Measurements from ENCODE around the gene PYGO2. TPM values are rescaled to one million over a fixed set of nuclear protein-coding genes. Genes with fewer than 3 reads are reported as not detected.

The PYGO2 gene
- total RNA-seq, 2 experiments from 2014 or later = 21.2 to 21.8 TPM

- no peaks in the 10 kb centered on the region for H3K27me3 Mint-ChIP-seq
- ATAC-seq = no peak
- CTCF ChIA-PET = interaction anchor here (1.4 to 2.4 kb wide), 7 partner anchors 8 to 55 kb away, joined by 3 to 30 read pairs (median 7); partner anchors contain the start of genes FLAD1 and SHC1
Measured at GRCh38 chr1:154962795-154963330, 1.3 kb upstream of the PYGO2 start.

DNA sequence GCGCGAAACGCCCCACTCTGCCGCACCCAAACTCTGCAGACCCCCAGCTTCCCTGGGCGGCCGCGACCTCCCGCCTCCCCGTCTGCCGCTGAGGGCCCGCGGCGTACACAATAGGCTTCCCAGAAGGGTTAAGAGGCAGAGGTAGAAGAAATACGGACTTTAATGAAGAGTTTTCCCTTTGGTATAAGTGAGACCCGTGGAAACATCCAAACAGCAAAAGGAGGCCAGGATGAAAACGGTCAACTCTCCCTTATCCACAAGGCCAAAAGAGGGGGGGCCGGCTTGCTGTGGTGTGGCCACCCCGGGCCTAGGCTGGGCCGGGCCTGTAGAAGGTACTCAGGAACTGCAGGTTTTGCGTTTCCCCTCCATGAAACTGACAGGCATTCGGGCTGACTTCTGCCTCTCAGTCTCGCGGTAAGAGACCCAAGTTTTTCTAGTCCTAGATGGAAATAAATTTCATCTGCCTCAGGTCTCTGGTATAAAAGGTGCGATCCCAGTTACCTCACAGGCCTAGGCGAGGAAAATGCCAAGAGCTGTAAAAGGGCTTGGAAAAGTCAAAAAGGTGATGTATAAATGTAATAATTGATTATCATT is 671 bp upstream of the PYGO2 start:
- H3K27me3 Mint-ChIP-seq = no peaks in the 10 kb centered on the region
- TF ChIP-seq CTCF (IDR thresholded peaks at IDR 0.05) = no peak
- peak overlapping the region; percentile 94 for H3K27ac Mint-ChIP-seq
- H3K36me3 Mint-ChIP-seq (ENCODE audit: low read depth) = peaks cover 37% of the 10 kb centered on the region
- CTCF ChIA-PET = interaction anchor here (1.1 to 2.4 kb wide), 17 partner anchors 9 to 123 kb away, joined by 3 to 30 read pairs (median 7); partner anchors contain the start of genes ADAM15, CKS1B, FLAD1 and PMVK
- intact Hi-C loops (cut with micrococcal nuclease) = loop anchor here (5.0 kb wide), 1 partner anchor 35 kb away; no protein-coding TSS in a partner anchor
- ATAC-seq (peak; percentile 11), DNase-seq (peak; percentile 40)
- POLR2A ChIA-PET = interaction anchor here (0.6 to 3.7 kb wide), 7 partner anchors 10 to 55 kb away, joined by 3 to 55 read pairs (median 7); partner anchors contain the start of genes CKS1B, PMVK and SHC1
- H3K9me3 Mint-ChIP-seq = no peaks in the 10 kb centered on the region
- peak overlapping the region; percentile 90 for H3K4me3 Mint-ChIP-seq
- H3K4me1 Mint-ChIP-seq (ENCODE audit: low read depth) = peaks cover 28% of the 10 kb centered on the region

More at GRCh38 chr1:154962795-154963330, 1.3 kb upstream of the PYGO2 start:
- H3K4me1 Mint-ChIP-seq (ENCODE audit: low read depth) = peaks cover 26% of the 10 kb centered on the region
- intact Hi-C loops (cut with micrococcal nuclease) = loop anchor here (5.0 kb wide), 1 partner anchor 34 kb away; no protein-coding TSS in a partner anchor
- peaks cover 39% of the 10 kb centered on the region for H3K36me3 Mint-ChIP-seq (ENCODE audit: low read depth)
- peak overlapping the region; percentile 94 for H3K27ac Mint-ChIP-seq
- H3K4me3 Mint-ChIP-seq = peak overlapping the region; percentile 90
- no peak for DNase-seq
- POLR2A ChIA-PET = interaction anchor here (0.6 to 3.7 kb wide), 3 partner anchors 10 to 22 kb away, joined by 3 to 55 read pairs (median 13); partner anchors contain the start of genes CKS1B and SHC1
- H3K9me3 Mint-ChIP-seq = no peaks in the 10 kb centered on the region
- no peak for TF ChIP-seq CTCF (IDR thresholded peaks at IDR 0.05)

DNA sequence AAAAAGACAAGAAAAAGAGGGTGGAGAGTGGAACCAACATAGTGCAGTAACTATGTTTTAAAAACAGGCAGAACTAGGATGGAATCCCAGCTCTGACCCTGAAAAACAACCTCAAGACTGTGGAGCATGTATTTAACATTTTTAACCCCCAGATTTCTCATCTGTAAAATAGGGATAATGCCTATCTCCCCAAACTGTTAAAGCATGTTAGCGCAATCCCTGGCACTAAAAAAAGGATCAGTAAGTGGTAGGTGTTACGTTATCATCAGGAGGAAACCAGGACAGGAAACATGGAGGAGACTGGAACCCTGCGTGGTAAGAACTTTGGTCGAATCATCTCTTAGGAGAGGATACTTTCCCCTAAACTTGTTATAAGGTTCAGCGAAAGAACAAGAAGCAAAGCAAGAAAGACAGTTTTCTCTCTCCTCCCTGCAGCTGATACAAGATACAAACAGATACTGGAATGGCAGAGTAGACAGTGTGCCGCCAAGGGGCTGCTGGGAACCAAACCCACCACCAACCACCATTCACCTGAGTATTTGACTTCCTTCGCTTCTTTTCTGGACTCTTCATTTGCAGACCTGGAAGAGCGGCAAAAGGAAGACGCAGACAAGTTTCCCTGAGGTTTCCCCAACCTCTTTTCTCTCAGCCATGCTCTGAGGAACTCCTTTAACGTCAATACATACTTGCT is 991 bp downstream of the PYGO2 start:
- peaks cover 36% of the 10 kb centered on the region for H3K36me3 Mint-ChIP-seq (ENCODE audit: low read depth)
- H3K4me1 Mint-ChIP-seq (ENCODE audit: low read depth) = peaks cover 43% of the 10 kb centered on the region
- TF ChIP-seq CTCF (IDR thresholded peaks at IDR 0.05) = no peak
- no peak for DNase-seq
- H3K27ac Mint-ChIP-seq = peak overlapping the region; percentile 92
- H3K9me3 Mint-ChIP-seq = no peaks in the 10 kb centered on the region
- intact Hi-C loops (cut with micrococcal nuclease) = loop anchor here (5.0 kb wide), 1 partner anchor 37 kb away; no protein-coding TSS in a partner anchor
- peak overlapping the region; percentile 98 for H3K4me3 Mint-ChIP-seq
- ChIA-PET CTCF (interaction anchor here (1.0 to 2.4 kb wide), 15 partner anchors 9 to 124 kb away, joined by 3 to 30 read pairs (median 7); partner anchors contain the start of genes CKS1B, PMVK and SHC1), POLR2A (interaction anchor here (0.9 to 3.7 kb wide), 10 partner anchors 9 to 39 kb away, joined by 3 to 55 read pairs (median 6); partner anchors contain the start of genes CKS1B, FLAD1, PMVK and SHC1)
- H3K27me3 Mint-ChIP-seq = no peaks in the 10 kb centered on the region
- no peak for ATAC-seq

DNA sequence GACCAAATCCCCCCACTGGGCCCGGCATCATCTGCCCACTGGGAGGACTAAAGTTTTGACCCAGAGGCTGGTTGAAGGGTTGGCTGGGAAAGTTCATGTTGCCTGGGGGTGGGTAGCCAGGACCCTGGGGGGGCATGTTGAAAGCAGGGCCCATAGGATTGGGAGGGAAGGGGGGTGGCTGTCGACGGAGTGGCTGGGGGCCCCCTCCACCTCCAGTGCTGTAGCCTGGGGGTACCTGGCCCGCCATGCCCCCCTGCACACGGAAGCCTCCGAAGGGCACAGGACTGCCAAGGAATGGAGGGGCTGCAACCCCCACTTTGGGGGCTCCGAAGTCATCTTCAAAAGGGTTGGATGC is 2.2 kb downstream of the PYGO2 start:
- intact Hi-C loops (cut with micrococcal nuclease) = no loop called here
- Mint-ChIP-seq H3K36me3 (ENCODE audit: low read depth) (peaks cover 31% of the 10 kb centered on the region), H3K4me1 (ENCODE audit: low read depth) (peaks cover 54% of the 10 kb centered on the region)

More for the DNA sequence above, 2.2 kb downstream of the PYGO2 start:
- no peaks in the 10 kb centered on the region for H3K9me3 Mint-ChIP-seq
- no peak overlapping the region for H3K27ac Mint-ChIP-seq
- POLR2A ChIA-PET = interaction anchor here (1.0 to 1.7 kb wide), 2 partner anchors 15 to 19 kb away, joined by 3 to 7 read pairs; partner anchors contain the start of gene CKS1B
- DNase-seq (no peak), ATAC-seq (no peak)
- H3K4me3 Mint-ChIP-seq = peak overlapping the region; percentile 37
- H3K27me3 Mint-ChIP-seq = no peaks in the 10 kb centered on the region
- CTCF ChIA-PET = interaction anchor here (0.8 to 1.1 kb wide), 2 partner anchors 12 to 40 kb away, joined by 3 read pairs; no protein-coding TSS in a partner anchor
- TF ChIP-seq CTCF (IDR thresholded peaks at IDR 0.05) = no peak
